Inferior parietal cortex (tissue), 1 donor: ENCODE data around the gene MSANTD7.
"Not testable (repeated sequence)": the region's sequence is repeated elsewhere in the genome, so short reads cannot be mapped to it uniquely, and the experiment has no call there.

Experiments used
- DNase-seq: peaks from one replicate; pipeline ENCODE4 v3.0.0-alpha.2; 2016; ENCODE audit errors: extremely low spot score

MSANTD7 gene, protein sequence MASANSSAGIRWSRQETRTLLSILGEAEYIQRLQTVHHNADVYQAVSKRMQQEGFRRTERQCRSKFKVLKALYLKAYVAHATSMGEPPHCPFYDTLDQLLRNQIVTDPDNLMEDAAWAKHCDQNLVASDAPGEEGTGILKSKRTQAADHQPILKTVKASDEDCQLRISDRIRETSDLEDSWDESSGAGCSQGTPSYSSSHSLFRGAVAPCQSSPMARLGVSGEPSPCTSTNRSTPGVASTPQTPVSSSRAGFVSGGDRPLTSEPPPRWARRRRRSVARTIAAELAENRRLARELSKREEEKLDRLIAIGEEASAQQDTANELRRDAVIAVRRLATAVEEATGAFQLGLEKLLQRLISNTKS

DNA sequence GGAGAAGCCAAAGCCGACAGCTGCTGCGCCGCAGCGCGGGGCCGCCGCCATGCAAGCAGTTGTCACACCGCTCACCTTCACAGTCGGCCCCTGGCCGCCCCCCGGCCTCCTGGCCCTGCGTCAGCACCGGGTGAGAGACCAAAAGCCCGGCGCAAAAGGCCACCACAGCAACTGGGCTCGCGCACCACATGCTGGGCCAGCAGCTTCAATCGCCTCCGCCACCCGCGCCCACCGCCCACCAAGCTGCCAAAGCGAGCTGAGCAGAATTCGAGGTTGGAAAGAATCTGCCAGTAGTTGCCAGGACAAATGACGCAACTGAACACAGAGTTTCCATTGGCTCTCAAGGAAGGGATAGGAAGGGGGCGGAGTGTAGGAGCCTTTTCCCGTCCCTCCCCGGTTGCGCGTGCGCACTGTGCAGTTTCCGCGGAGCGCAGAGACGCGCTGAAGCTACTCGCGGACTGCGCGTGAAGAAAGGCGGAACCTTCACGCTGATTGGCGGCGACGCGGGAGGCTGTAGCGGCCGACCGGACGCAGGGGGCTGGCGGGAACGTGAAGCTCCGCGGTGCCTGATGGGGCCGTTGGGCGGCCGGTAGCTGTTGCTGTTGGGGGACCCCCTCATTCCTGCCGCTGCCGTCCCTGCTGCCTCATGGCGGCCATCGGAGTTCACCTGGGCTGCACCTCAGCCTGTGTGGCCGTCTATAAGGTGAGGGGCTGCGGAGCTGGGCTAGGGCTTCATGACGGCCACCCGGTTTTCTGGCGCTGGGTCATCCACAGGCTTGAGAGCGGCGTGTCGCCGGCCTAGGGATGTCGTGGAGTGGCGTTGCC lies at the start of gene MSANTD7, which contains the start of the genes CDNF and HSPA14:
Gene MSANTD7, plus strand, starts transcription at position 550 of the 825 bp plus-strand sequence. CDS start 3,979 bp downstream, outside the sequence.
Gene CDNF, minus strand, starts transcription at position 281 of the 825 bp plus-strand sequence. Its CDS starts 91 bp downstream, at position 190.
Gene HSPA14, plus strand, starts transcription at position 550 of the 825 bp plus-strand sequence. Its CDS starts 97 bp downstream, at position 647.
- peak; percentile 100 for DNase-seq

DNA sequence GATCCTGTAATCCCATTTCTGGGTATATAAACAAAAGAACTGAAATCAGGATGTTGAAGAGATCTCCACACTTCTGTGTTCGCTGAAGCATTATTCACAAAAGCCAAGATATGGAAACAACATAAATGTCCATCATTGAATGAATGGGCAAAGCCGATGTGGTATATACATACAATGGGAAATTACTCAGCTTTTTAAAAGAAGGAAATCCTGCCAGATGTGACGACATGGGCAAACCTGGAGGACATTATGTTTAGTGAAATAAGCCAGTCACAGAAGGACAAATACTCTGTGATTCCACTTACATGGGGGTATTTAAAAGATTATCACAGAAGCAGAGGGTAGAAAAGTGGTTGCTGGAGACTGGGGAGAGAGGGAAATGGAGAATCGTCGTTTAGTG lies 39.5 kb upstream of the MSANTD7 start:
- DNase-seq: no peak

DNA sequence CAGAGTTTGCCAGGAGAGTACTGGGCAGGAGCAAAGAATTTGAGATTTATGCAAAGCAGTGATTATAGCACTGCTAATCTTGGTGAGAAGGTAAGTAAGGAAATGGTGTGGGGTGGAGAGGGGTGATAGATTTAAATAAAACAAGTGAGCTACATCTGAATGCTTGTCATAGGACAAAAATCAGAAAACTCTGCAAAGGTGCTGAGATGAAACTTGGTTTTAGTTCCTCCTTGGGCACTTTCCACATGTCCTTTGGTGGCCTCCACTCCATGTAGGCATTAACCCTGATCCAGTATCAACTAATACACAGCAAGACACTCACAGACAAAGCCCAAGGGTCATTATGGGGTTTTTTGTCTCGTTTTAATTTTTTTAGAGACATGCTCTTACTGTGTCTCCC lies 37.7 kb upstream of the MSANTD7 start:
- DNase-seq: no peak

DNA sequence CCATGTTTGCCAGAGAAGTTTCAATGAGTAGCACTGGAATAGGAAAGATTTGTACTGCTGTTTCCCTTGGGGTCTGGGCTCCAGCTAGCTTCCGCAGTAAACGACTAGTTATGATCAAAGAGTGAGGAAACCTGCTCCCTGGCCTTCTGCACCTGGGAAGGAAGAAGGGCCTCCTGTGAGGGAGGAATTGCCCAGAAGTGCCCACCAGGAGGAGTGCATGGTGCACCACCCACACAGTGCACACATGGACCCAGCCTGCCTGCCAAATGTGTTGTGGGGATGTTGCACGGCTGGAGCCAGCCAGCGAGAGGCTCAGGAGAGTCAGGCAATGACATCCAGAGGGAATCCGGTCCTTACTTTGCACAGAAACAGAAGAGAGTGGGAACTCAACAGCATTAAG lies 36.4 kb upstream of the MSANTD7 start:
- DNase-seq: no peak

DNA sequence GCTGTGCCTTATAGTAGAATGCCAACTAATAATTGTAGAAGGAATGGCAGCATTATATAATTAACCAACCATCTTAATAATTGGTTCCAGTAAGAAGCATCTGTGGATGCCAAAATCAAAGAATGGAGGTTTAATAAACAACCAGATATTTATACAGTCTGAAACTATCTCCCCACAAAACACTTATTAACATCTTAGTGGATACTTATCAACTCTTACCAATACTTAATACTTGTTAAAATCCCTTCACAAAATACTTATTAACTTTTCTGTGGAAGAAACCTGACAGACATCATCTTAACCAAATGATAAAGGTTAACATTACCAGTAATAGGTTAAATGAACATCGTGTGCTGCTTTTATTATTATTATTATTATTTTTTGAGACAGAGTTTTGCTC lies 34.3 kb upstream of the MSANTD7 start:
- no peak for DNase-seq

DNA sequence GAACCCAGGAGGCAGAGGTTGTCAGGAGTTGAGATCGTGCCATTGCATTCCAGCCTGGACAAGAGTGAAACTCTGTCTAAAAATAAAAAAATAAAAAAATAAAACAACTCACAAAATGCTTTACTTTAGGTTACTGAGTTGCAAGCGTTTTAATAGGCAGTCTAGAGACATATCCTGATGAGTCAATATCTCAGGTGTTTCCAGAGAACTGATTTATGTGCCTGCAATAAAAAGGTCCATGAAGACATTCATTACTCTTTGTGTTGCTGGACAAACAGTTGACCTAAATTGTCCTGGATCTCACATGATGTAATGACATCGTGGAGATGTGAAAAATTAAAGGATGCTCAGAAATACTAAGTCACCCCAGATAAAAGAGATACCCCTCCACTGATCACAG lies 31.8 kb upstream of the MSANTD7 start:
- no peak for DNase-seq

DNA sequence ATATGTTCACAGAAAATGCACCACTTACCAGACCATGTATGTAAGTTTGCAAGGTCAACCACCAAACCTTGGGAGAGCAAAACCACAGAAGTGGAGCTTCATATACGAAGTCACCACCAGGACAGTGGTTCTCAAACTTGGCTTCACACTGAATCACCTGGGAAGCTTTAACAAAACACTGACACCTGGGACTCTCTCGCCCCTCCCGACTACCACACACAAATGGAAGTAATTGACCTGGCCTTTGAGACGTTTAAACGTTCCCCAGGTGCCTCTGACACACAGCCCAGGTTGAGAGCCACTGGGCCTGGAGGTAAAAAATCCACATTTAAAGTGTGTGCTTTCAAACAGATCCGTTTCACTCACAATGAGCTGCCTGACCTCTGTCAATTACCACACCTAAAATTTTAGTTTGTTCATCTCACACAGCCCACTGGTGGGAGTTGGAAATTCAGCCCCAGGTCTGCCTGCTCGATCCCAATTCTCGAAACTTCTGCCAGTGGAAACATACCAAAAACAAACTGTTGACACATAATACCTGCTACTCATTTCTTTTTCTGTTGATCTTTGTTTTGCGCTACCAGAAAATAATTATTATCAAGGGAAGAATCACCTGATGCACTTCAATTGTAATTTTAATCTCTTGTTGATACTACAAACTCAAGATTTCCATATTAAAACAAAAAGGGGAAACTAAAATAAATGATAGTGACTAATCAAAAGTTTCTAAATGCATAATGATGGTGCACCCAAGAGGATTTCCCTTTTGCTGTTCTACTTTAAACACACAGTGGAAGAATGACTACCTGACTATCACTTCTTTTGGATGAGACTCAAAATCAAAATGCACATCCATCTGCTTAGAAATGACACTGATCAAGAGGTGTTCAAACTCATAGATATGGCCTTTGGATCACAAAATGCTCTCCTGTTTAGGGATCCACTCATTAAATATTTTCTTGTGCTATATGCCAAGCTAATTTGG lies 26.8 kb upstream of the MSANTD7 start:
- DNase-seq: no peak

DNA sequence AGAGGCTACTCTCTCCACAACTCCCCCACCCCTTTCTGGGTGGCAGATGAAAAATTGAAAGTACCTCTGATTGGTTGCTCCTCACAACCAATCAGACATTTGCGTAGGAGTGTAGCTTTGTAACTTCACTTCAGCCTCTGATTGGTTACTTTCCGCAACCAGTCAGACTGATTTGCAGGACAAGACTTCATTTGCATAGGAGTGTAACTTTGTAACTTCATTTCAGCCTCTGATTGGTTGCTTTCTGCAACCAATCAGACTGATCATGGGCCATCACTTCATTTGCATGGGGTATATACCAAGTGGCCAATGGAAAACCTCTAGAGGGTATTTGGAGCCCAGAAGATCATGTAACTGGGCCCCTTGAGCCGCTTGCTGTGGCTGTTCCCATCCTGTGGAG lies 25.8 kb upstream of the MSANTD7 start:
- no peak for DNase-seq

DNA sequence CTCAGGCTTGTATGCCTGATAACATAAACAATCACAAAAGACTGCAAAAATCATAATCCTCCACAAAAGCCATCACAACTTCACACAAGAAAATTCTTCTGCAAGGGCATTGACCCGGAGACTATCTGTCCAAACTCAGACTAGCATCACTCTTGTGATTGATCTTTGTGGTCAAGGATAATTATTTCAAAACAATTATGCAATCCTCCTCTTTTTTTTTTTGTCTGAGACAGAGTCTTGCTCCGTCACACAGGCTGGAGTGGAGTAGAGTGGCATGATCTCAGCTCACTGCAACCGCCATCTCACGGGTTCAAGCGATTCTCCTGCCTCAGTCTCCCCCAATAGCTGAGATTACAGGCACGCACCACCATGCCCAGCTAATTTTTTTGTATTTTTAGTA lies 22.4 kb upstream of the MSANTD7 start:
- no peak for DNase-seq

DNA sequence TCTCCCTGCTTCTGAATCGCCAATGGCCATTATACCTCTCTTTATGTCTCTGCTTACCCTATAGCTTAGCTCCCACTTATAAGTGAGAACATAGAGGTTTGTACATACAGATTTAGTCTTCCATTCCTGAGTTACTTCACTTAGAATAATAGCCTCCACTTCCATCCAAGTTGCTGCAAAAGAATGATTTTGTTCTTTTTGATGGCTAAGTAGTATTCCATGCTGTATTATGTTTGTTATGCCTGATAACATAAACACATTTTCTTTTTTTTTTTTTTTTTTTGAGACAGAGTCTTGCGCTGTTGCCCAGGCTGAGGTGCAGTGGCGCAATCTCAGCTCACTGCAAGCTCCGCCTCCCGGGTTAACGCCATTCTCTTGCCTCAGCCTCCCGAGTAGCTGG lies 21.4 kb upstream of the MSANTD7 start:
- DNase-seq: not testable (repeated sequence)

DNA sequence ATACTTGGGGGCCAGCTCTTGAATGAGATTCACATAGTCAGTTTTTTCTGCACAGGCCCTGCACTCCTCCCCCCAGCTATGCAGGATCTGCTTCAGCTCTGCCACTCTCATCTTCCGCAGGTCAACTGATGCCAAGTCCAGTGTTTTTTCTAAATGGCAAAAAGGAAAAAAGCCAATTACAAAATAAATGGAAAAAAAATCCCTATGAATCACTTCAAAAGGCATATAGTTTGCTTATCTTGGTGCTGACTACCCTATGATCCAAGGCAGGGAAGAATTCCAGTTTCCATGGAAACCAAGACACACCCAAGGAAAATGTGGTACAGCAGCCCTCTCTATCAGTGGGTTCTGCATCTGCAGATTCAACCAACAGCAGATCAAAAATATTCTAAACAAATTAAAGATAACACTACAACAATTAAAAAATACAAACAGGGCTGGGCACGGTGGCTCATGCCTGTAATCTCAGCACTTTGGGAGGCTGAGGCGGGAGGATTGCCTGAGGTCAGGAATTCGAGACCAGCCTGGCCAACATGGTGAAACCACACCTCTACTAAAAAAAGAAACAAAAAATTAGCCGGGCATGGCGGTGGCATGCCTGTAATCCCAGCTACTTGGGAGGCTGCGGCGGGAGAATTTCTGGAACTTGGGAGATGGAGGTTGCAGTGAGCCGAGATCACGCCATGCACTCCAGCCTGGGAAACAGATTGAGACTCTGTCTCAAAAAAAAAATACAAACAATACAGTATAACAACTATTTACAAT lies 17.9 kb upstream of the MSANTD7 start:
- no peak for DNase-seq

DNA sequence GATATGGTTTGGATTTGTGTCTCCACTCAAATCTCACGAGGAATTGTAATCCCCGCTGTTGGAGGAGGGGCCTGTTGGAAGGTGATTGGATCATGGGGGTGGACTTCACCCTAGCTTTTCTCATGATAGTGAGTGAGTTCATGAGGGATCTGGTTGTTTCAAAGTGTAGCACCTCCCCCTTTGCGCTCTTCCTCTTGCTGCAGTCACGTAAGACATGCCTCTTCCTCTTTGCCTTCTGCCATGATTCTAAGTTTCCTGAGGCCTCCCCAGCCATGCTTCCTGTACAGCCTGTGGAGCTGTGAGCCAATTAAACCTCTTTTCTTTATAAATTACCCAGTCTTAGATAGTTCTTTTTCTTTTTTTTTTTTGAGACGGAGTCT lies 17.3 kb upstream of the MSANTD7 start:
- no peak for DNase-seq

DNA sequence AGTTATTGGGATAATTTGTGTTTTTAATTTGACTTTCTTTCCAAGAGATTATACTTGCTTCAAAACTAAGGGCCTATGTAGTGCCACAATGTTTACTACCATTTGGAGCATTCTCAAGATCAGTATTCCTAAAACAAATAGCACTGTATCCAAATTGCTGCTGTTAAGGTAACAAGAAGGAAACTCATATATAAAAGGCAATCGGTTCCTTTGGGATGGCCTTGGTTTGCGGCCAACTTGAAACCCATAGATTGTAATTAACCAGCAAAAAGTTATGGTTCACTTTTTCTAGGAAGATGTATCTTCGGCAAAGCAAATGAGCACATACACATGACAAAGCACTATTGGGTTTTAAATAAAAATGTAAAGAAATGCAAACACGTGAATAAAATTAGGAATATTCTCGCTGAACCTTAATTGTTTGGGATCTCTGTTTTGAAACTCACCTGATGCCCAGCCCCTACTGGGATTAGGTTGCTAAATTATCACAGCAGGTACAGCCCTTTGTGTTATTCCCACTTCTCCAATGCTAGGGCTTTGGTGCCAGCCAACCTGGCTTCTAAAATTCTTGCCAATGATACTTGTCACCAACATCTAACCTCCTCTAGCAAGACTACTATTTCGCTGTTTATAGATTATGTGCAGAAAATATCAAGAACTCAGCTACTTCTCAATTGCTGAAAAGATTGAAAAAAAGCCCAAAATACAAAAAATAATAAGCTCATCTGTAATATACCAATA lies 16.3 kb upstream of the MSANTD7 start:
- no peak for DNase-seq

DNA sequence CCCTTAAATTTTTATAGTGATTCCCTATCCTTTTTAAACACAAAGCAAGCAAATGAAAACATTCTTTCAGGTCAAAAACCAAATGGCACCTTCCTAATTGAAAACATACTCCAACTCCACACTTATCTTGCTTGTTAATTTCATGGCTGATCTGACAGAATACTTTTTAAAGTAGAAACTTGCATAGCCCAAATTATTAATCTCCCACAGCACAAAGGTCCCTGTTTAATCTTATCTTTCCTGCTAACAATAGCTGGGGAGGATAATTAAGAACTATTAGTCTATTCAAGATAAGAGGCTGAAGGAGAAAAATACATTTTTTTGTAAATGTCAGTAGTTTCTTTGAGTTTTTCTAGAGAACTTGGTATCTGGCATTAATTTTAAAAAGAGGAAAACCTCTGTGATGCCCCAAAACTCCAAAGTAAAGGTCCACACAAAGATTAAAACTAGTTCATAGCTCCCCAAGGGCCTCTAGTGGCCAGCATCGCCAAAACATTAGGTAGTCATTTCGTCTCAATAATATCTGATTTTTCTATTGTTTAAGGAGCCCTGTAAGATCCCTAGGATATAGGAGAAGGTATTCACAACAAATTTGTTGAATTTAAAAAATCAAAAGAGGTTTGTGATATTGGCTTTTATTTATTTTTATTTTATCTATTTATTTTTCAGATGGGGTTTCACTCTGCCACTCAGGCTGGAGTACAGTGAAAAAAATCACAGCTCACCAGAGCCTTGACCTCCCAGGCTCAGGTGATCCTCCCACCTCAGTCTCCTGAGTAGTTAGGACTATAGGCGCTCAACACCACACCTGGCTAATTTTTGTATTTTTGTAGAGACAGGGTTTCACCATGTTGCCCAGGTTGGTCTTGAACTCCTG lies 15.0 kb upstream of the MSANTD7 start:
- DNase-seq: peak; percentile 78

DNA sequence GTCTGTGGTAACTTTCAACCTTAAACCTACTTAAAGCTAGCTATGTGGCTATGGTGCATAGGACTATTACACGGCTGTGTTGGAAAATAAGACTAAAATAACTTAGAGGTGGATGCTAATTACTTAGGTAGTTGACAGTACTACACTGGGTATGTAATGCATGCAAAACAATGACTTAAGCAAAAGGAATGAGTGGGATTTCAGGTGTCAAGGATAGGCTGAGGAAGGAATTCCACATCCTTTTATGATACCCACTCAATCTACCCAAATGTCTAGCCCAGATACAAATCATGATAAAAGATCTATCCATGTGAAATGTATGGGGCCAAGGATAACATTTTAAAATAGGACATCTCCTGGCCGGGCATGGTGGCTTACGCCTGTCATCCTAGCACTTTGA lies 14.1 kb upstream of the MSANTD7 start:
- DNase-seq: no peak

DNA sequence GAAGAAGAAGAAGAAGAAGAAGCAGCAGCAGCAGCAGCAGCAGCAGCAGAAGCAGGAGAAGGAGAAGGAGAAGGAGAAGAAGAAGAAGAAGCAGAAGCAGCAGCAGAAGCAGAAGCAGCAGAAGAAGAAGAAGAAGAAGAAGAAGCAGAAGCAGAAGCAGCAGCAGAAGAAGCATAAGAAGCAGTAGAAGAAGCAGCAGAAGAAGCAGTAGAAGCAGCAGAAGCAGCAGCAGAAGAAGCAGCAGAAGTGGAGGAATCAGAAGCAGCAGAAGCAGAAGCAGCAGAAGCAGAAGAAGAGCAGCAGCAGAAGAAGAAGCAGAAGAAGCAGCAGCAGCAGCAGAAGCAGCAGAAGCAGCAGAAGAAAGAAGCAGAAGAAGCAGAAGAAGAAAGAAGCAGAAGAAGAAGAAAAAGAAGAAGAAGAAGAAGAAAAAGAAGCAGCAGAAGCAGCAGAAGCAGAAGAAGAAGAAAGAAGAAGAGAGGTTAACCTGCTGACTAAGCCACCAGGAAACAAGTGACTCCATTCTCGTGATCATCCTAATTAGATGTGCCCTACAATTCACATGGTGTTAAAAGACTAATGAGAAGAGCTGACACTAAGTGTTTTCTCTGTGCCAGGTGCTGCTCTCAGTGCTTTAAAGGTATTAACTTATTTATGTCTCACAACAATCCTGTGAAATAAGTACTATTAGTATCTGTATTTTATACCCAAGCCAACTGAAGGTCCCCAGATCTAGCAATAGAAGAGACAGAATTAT lies 11.9 kb upstream of the MSANTD7 start:
- DNase-seq: no peak

DNA sequence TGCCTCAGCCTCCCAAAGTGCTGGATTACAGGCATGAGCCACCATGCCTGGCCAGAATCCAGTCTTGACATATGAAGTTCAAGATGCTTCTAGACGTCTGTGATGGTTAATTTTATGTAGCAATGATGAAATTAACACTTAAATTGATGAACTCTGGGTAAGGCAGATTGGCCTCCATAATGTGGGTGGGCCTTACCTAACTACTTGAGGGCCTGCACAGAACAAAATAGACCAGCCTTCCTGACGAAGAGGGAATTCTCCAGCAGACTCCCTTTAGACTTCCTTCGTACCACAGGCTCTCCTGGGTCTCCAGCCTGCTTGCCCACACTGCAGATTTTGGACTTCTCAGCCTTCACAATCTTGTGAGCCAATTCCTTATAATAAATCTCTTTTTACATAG lies 5.0 kb upstream of the MSANTD7 start:
- DNase-seq: no peak

DNA sequence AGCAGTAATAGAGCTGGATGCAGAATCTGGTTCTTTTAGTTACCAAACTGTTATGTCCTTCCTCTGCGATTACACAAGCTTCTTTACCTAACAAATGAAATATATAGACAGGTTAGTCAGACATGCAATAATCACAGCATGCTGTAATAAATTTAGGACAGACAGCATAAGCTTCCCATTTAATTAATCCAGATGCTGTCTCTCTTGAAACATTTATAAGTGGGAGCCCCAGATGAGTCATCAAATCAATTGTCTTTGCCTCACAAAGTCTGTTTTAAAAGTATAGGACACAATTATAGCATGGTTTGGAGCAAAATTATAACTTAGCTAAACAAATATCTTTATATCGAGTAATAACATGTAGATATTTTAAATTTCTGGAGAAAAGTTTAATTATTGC lies 1.9 kb upstream of the MSANTD7 start:
- no peak for DNase-seq
